SK-N-SH treated with all-trans-retinoic acid at 6 μM for 48 hours (cell line): ENCODE measurements around the gene KIT.

Experiments used
- ARNTL ChIP-seq: fragments of 450-650 bp; formaldehyde crosslinking; IDR thresholded peaks from 2 replicates; pipeline ENCODE4 v1.5.0; 2020; ENCODE audit warnings: low read depth, mild to moderate bottlenecking, moderate library complexity, borderline replicate concordance
- ISL1 ChIP-seq: fragments of 250-450 bp; sonication (Bioruptor Pico); IDR thresholded peaks from 2 replicates; pipeline ENCODE4 v2.1.2; 2022; ENCODE audit warnings: mild to moderate bottlenecking, moderate library complexity
- PATZ1 ChIP-seq: fragments of 250-450 bp; sonication (Bioruptor Pico); IDR thresholded peaks from 2 replicates; pipeline ENCODE4 v1.8.0; 2020; ENCODE audit warnings: mild to moderate bottlenecking, moderate library complexity, borderline replicate concordance
- RARB ChIP-seq: fragments of 250-450 bp; sonication (Bioruptor Pico); IDR thresholded peaks from 2 replicates; pipeline ENCODE4 v1.8.0; 2021; ENCODE audit warnings: mild to moderate bottlenecking, moderate library complexity
- TCF4 ChIP-seq: fragments of 250-450 bp; sonication (Bioruptor Pico); IDR thresholded peaks from 2 replicates; pipeline ENCODE4 v1.8.0; 2021; ENCODE audit warnings: mild to moderate bottlenecking, moderate library complexity, borderline replicate concordance
- ZFP3 ChIP-seq: fragments of 250-450 bp; sonication (Bioruptor Pico); IDR thresholded peaks from 2 replicates; pipeline ENCODE4 v1.5.0; 2020; ENCODE audit warnings: mild to moderate bottlenecking, moderate library complexity
- ZNF8 ChIP-seq: fragments of 450-650 bp; formaldehyde crosslinking; IDR thresholded peaks from 2 replicates; pipeline ENCODE4 v1.5.0; 2020; ENCODE audit warnings: mild to moderate bottlenecking, moderate library complexity

- TF ChIP-seq RARB (CRISPR knock-in tag), result no peak
- no peak for TF ChIP-seq ZFP3 (CRISPR knock-in tag)
- no peak for TF ChIP-seq TCF4 (CRISPR knock-in tag)
- TF ChIP-seq ZNF8, result no peak
- TF ChIP-seq ISL1 (CRISPR knock-in tag), result no peak
- TF ChIP-seq ARNTL (CRISPR knock-in tag), result no peak
- TF ChIP-seq PATZ1, result no peak
Measured at GRCh38 chr4:54660591-54660990, 2.8 kb downstream of the KIT start.
